HPDE6-E6E7 (cell line): Measurements from ENCODE around the gene GPR158.

ENCODE experiments used
- DNase-seq: peaks from one replicate; pipeline ENCODE4 v3.0.0; 2011; ENCODE audit warnings: missing footprints; ENCODE audit errors: extremely low spot score

Gene GPR158

DNA sequence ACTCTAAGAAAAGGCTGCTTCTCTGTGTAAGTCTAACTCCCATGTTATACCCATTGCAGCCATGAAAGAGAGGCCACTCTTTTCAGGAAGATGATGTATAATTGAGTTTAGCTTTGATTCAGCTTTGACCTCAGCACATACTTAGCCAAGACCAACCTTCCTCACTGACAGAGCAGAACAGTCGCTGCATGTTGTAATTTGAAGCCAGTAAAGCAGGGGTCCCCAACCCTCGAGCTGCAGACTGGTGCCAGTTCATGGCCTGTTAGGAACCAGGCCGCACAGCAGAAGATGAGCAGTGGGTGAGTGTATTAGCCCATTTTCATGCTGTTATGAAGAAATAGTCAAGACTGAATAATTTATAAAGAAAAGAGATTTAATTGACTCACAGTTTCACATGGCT lies 223.9 kb downstream of the GPR158 start:
- DNase-seq = no peak

DNA sequence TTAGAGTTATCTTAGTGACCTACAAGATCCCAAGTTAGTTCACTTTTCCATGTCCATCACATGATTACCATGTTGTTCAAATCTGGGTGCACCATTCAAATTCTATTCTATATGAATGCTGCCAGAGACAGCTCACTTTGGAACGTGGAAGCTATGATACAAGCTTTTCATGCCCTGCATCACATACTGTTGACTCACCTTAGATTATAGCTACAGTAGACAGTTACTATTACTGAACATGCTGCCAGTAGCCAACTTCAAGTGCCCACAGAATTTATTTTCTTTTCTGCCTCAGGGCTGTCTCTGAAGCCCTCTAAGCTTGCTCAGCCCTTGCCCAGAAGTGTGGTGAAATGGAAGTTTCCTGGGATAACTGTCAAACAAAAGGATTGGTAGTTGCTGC lies 231.1 kb downstream of the GPR158 start:
- DNase-seq = no peak

DNA sequence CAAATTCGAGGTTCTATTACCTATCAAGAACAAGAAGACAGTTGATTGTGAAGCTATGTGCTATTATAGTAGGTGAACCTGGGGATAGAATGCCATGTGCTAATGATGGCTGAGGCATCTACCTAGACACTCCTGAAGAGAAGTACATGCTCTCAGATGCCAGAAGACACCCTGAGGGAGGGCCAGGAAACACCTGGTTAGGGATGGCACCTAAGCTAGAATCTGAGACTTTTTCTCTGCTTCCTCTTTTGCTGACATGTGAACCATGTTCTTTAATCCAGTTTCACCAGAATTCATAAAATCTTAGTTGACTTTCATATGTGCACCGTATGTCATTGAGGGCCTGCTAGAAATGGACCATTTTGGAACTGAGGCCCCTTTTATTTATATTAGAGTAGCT lies 242.8 kb downstream of the GPR158 start:
- DNase-seq = no peak

DNA sequence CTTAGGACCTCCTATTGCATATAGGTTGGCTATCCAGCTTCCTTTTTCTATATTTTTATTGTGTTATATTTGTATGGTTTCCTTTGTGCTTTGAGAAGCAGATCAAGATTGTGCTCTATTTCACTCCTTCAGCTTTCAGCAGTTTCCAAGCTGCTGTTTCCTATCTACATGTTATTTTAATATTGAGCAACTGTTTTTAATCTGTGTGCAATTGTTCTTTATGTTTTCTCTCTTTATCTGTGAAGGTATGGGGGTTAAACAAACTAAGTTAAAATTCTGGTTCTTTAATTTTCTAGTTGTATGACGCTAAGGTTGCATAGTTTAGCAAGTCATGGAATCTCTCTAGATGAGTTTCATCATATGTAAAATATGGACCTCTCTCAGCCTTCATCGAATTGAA lies 251.0 kb downstream of the GPR158 start:
- DNase-seq = no peak

DNA sequence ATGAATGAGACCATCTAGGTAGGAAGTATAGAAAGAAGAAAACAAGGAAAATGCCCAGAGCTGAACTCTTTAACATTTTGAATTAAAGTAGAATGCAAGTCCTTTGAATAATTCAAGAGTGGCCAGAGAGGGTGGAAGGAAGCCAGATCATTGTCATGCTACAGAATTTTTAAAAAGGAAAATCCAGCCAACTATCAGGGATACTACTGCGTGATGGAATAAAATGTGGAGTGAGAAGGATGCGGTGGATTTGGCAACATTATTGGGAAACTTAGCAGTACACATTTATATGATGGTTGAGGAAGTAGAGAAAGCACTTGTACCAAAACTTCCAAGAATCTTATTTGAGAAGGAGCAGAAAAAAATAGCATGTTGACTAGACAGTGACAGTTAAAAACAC lies 261.6 kb downstream of the GPR158 start:
- no peak for DNase-seq

DNA sequence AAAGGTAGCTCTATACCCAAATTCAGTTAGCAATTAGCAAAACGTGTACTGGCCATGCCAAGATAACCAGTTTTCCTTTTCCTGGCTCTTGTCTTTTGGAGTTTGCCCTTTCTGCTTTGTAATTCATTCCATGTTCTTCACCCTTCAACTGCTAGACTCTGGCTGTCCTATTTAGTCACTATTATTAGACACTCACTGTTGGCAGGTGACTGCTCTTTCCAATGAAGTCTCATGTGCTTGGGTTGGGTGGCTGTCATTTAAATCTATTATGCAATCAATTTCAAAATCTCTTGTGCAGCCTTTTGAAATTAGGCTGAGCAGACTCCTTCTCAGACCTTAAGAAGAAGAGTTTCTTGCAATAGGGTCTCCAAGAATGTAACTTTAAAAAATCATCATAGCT lies 266.5 kb downstream of the GPR158 start:
- DNase-seq = no peak

DNA sequence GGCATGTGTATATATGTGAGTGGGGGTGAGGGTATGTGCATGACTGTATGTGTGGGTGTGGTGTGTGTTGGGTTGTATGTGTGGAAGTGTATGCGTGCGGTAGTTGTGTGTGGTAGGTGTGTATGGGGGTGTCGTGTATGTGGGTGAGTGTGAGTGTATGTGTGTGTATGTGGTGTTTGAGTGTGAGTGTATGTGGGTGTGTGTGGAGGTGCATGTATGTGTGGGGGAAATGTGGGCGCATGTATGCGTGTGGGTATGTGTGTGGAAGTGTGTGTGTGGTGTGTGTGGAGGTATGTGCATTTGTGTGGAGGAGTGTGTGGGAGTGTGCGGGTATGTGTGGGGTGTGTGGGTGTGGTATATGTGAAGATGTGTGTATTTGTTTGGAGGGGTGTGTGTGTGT lies 269.5 kb downstream of the GPR158 start:
- no peak for DNase-seq

DNA sequence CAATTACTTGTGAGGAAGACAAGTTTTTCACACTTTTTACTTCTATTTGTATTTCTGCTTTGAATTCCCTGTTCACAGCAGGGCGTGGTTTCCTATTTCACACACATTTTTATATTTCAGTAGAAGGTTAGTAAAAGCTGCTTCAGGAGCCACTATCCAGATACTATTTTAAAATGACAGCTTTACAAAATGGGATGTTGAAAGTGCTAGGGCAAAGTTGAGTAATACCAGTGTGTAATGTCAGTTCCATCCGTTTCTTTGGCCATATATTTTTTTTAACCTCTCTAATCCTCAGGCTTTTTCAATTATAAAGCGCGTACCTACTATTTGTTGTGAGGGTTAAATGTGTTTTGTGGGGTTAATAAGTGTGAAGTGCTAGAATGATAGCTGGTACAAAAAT lies 276.6 kb downstream of the GPR158 start:
- no peak for DNase-seq

DNA sequence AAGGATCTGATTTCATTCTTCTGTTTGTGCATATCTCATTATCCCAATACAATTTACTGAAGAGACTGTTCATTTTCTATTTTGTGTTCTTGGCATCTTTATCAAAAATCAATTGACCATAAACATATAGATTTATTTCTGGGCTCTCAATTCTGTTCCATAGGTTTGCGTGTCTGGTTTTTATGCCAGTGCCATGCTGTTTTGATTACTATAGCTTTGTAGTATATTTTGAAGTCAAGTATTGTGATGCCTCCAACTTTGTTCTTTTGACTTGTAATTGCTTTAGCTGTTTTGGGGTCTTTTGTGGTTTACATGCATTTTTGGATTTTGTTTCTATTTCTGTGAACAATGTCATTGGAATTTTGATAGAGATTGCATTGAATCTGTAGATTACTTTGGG lies 278.8 kb downstream of the GPR158 start:
- no peak for DNase-seq

DNA sequence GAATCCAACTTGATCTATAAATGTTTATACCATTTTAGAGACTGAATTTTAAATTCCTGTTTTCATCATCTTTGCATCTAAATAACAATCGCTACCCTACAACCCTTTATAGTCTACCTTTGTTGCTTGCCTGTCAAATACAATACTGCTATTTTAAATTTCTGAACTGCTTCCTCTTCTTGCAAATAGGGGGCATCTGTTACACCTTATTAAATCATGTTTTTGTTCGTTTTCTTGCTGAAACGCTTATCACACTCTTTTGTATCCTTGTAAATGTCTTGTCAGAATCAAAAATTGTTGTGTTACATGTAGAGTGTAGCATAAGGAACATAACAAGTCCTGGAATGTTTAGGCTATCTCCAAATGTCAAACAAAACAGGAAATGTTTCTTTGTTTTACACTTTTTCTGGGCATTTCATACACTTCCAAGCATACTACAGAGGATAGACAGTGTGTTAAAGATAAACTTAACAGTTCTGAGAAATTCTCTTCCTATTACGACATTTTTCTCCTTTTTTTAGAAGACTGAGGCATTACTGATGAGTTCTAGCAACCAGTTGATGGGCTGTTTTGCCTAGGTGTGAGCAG lies 281.3 kb downstream of the GPR158 start:
- DNase-seq = no peak

DNA sequence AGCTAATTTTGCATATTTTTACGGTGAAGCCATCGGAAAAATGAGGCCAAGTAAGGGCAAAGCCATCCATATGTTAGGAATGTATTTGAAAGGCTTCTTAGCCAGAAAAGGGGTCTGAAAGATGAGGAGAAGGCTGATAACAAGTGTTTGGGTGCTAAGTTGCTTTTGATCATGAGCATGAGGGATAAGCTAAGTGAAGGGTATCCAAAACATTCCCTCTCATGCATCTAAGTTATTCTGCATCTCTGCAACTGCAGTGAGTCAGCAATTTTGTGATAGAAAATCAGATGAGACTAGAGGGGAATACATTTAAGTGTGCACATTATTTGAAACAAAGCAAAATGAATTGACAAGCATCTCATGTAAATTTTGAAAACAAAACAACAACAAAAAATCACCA lies 282.8 kb downstream of the GPR158 start:
- DNase-seq = no peak

DNA sequence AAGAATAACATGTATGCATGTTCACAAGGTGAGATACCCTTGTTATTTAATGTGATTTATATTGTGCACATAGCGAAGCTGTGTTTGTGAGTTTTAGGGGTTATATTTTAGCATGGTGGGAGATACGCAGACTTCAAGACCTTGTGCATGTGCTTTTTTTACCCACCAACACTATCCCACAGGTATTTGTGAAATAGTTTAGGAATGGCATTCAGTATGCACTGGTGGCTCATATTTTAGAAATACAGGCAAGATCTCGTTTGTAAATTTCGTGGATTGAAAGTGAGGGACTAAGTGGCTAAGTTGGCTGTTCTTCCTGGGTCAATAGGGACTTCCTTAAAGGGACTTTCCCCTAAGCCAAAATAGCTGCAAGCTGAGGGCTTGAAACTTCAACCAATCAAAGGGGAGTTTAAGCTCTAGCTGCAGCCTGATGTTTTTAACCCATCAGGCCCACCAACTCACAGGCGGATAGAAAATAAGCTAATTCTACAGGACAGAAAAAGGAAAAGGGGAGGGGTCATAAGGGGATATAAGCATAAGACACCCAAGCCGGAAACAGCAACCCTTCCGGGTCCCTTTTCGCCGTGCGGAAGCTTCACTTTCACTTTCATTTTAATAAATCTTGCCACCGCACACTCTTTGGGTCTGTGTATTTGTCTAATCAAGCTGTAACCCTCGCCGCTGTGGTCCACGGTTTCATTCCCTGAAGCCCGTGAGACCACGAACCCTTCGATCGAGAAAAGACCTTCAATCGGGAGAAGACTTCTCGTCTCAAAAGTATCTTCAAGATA lies 291.0 kb downstream of the GPR158 start:
- no peak for DNase-seq

DNA sequence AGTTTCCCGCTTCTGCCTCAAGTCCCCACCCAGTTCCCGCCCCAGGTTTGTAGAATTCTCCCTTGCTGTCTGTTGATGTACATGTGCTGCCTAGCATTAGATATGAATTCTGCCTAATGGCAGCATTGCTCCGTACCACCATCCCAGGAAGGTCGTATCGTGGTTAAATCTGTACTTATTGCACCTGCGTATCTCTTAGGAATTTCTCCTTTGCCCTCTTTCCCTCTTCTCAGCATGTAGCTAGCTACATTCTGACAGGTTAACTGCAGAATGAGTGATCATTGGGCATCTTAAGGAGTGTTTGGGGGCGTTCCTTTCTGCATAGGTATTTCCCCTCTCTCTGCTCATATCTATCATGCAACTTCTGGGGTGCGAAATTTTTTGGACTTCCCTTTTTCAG lies 293.1 kb downstream of the GPR158 start:
- no peak for DNase-seq

DNA sequence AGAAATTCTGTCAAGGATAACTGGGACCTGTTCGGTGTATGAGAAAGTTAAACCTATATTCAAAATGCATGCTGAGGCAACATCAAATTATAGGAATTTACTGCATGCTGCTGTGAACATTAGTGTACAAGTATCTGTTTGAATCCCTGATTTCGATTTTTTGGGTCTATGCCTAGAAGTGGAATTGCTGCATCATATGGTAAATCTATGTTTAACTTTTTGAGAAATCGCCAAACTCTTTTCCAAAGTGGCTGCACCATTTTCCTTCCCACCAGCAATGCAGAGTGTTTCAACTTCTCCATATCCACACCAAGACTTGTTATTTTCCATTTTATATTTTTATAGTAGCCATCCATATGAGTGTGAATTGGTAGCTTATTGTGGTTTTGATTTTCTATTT lies 306.7 kb downstream of the GPR158 start:
- DNase-seq = no peak

DNA sequence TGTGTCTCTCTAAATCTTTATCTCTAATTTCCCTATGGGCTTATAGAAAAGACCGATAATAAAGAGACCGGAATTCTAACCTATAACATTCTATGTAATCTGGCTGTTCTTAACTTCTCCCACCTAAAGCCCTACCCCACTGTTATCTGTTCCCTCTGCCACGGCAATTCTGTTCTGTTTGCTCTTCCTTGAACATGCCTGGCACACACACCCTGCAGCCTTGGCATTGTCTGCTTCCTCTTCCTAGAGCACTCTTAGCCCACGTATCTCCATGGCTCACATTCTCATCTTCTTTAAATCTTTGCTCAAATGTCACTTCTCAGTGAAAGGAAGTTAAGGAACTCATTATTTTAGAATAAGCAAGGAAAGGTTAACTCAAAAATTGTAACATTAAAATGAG lies 309.2 kb downstream of the GPR158 start:
- no peak for DNase-seq

DNA sequence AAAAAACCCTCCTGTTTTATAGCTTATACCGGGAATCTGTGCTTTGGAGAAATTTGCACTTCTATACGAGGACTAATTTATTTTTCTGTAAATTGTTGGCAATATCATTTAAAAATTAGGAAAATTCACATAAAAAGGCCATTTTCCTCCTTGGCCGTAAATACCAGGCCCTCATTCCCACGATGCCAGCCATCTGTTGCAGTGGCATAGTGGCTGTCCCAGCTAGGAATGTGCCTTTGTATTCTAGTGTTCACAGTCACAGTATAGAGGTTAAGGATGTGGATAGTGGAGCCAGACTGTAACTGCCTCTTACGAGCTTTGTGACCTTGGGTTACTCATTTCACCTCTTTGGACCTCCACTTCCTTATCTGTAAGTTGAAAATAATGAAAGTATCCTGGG lies 312.5 kb downstream of the GPR158 start:
- no peak for DNase-seq

DNA sequence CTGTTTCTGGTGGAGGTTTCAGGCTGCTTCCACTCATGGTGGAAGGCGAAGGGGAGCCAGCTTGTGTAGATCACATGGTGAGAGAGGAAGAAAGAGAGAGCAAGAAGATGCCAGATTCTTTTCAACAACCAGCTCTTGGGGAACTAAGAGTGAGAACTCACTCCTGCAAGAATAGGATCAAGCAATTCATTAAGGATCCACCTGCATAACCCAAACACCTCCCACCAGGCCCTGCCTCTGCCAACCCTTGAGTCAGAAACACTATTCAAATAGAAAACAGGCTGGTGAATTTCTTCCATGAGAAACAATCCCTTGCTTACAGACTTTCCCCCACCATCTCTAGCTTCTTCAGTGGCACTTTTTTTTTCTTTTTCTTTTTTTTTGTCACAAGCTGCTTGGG lies 317.2 kb downstream of the GPR158 start:
- DNase-seq = no peak

DNA sequence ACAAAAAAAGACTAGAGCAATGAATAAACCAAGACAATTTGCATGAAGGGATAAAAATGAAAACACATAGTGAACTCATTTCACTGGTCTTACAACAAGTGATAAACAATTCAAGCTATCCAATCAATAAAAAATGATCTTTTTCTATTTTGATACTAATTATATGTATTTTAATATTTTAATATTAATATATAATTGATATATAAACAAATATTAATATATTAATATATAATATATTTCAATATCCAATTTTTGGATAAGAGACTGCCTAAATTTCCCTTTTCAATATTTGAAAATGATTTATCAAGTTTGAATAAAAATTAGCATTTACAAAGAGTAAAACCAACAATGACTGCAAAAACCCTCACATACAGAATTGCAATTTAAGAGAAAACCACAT lies 317.9 kb downstream of the GPR158 start:
- DNase-seq = no peak

DNA sequence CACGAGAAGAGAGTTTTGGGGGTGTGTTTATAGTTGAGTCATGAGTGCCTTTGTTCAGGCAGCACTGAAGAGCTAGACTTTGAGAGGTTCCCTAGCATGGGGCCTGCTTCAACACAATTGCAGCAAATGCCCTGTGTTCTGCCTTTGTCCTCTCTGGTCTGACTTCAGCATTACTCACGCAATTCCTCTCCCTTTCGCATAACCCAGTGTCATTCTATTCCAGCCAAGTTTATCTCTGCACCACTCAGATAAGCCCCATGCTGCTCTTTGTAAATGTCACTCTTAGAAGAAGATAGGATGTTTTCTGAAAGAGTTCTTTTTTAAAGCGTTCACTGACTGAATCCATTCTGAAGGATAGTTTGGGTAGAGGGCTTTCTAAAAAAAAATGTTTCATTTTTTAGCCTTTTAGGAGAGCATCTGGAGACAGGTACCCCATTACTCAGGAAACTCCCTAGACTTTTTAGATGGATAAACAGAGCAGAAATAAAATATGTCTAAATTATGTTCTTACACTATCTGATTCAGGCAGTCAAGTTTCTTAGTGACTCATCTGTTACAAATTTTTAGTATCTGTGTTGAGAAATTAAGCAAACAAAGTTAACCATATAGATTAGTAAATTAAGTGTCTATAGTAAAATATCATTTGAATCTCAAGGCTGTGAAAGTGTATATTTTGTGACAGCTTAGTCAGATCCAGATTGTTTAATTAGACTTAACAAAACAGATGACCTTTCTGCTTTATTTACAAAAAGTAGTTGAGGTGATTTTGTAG lies 318.5 kb downstream of the GPR158 start:
- DNase-seq = peak; percentile 34

DNA sequence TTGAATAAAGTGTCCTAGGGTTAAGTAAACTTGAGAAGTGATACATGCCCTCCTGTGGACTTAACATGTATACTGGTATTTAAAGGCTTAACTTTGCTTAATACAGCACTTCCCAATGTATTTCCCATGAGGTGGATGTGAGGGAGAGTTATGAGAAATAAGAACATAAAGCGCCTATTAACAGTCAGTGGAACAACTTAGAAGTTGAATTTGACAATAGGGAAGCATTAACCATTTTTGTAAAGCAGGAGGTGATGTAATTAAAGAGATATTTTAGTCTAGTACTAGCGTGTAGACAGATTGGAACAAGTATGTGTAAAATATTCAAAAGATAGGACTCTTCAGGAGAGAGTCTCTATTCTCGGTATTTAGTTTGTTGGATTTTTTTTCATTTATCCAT lies 322.4 kb downstream of the GPR158 start:
- DNase-seq = no peak

DNA sequence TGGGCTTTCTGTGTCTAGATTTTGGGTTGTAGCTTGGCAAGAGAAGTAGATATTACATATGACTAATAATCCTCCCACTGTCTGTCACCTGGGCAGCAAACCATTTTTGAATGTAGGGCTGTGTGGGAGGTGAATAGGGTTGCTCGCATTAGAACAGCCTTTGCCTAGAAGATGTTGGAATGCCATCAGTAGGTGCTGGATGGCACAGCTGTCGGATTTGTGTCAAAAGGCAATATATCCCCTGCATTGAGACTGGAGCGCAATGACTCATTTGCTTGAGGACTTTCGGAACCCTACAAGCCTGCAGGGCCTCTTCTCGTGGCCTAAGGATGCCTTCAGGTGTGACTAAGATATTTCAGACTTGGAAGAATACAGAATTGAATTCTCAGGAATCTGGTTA lies 323.8 kb downstream of the GPR158 start:
- DNase-seq = no peak

DNA sequence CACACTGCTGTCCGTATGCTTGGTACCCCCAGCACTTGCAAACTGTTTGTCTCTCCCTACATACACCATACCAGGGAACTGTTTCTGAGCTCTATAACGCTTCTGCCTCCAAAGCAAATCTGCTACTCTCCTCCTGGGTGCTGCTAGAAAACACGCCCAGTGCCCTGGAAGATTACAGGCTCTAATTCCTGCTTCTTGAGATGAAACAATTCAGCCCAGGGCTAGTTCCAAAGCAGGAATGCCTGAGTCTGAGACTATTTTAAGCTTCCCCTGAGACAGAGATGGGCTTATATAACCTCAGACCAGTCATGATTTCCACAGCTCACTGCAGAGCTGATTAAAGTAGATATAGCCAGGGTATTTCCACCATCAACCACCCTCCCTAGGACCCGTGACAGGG lies 327.1 kb downstream of the GPR158 start:
- DNase-seq = no peak

DNA sequence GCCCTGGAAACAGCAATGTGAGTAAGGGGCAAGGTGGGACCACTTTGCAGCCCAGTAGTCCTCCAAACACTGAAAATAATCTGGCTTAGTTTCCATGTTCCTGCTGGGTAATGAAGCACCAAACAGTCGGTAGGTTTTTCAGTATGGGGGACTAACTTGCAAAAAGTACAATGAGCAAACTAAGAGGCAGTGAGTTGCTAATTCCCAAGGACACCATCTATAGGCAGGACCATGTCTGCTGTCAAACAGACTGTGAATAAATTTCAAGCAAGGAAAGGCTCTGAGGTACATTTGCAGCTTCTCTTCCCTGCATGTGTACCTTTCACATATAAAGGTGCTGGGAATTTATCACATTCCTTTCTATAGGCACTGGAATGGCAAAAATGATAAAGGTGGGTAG lies 327.7 kb downstream of the GPR158 start:
- DNase-seq = no peak
